ENCODE measurements around the gene RGS6.

Gene RGS6

GRCh38 chr14:72243309-72244293, 311.4 kb downstream of the RGS6 start:
- DNase-seq (ENCODE audit: low spot score): no peak

DNA sequence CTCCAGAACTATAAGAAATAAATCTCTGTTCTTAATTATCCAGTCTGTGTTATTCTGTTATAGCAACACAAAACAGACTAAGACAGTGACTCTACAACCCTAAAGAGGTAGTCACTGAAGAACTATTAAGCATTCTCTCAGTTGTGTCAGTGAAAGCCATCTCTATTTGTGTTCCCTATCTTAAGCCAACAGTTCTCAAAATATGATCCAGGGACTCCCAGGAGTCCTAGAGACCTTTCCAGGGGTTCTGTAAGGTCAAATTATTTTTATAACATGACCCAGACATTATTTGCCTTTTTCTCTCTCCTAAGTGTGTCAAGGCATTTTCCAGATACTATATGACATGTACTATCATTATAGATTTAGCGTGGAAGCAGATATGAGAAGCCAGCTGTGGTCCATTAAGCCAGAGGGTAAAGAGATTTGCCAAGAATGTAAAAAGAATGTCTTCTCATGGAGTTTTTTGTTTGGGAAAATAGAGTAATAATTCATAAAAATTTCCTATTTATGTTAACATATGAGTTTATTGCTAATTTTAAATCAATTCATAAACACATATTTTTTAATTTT, 315.8 kb downstream of the RGS6 start:
- no peak for DNase-seq (ENCODE audit: low spot score)

DNA sequence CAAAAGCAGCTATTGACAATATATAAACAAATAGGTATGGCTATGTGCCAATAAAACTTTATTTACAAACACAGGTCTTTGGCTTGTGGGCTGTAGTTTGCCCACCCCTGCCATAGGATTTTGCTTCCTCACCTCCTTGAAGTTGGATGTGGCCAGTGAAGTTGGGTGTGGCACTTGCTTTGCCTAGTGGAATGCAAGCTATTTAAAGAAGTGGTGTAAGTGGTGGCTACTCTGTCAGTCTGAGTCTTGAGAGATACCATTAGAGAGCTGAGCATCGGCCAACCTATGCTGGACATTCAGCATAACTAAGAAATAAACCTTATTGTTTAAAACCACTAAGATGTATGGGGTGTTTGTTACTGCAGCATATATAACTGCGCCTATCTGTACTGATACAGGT, 321.3 kb downstream of the RGS6 start:
- no peak for DNase-seq (ENCODE audit: low spot score)

GRCh38 chr14:72254202-72254936, 322.1 kb downstream of the RGS6 start:
- DNase-seq (ENCODE audit: low spot score): no peak

DNA sequence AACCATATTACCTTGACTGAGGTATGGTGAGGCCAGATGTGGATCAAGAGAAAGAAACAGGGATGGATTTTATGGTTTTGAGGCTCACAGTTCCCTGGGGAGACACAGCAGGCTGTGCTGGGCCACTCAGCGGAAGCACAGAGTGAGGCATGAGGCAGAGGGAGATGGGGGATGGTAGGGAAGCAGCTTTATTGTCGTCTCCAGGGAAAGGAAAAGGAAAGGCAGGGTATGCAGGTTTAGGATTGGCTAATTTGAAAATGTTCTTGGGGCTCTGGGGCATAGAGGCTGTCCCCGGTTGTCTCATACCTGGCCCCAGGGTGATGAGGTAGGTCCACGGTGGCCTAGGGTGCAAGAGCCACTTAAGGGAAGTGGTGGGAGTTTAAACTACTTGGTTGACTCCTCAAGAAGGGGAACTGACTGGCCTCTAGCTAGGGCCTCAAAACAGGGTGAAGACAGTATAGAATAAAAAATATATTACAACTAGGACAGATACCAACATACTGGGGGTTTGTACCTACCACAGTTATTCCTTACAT, 322.8 kb downstream of the RGS6 start:
- no peak for DNase-seq (ENCODE audit: low spot score)

DNA sequence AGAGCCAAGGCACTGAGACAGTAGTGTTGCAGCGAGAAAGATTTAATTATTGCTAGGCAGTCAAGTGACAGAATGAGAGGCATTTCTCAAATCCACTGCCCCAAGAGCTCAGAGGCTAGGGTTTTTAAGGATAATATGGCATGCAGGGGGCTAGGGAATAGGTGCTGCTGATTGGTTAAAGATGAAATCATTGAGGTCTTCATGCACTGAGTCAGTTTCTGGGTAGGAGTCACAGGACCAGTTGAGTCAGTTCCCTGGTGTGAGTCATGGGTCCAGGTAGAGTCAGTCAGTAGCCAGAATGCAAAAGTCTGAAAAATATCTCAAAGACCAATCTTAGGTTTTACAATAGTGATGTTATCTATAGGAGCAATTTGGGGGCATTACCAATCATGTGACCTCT, 323.8 kb downstream of the RGS6 start:
- peak; percentile 65 for DNase-seq (ENCODE audit: low spot score)

DNA sequence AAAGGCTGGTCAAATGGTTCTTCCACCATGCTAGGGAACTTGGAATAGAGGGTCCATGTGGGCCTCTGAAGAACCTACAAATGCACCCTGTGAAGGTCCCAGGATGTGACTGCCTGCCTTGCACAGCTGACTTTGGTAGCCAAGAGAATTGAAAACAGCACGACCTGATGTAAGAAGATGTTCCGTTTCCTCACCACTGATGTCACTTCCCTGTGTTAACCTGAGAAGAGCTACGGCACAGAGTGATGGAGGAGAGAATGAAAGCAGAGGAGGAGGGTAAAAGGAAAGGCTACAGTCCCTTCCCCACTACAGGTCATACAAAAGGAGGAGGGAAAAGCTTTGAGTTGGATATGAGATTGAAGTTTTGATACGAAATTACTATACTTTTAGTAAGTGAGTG, 328.8 kb downstream of the RGS6 start:
- DNase-seq (ENCODE audit: low spot score): no peak

DNA sequence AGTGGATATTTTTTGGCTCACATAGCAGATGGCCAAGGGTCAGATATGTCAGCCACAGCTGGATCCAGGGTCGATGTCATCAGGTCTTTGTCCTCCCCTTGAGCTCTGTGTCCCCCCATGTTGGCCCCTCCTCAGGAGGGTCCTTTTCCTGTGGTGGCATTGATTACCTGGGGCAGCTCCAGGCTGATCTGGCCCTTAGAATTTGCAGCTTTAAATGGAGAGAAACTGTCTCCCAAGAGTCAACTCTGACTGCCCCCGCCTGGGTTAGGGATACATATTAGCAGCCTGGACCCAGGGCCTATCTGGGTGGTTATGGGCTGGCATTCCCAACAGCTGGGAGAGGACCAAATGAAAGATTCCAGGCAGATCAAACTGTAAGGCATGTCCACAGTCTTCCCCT, 330.5 kb downstream of the RGS6 start:
- DNase-seq (ENCODE audit: low spot score): no peak

- no peak for DNase-seq (ENCODE audit: low spot score)
Measured at GRCh38 chr14:72264716-72265115, 332.5 kb downstream of the RGS6 start.

GRCh38 chr14:72270147-72270727, 338.0 kb downstream of the RGS6 start:
- DNase-seq (ENCODE audit: low spot score): no peak

DNA sequence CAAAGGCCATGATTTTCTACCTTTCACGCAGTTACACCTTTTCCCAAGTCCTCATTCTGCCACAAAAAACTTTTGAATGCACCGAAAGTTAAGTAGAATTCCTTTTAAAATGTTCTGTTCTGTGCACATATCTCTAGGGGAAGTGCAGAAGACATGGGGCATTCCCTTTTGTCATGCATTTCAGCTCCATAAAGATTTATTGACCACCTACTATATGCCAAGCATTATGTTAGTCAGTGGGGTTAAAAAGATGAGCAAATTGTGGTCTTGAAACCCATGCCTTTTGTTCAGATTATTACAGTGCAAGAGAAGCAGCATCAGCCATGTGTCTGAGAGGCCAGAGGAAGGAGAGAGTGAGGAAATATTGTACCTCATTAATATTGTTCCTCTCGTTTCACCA, 338.5 kb downstream of the RGS6 start:
- no peak for DNase-seq (ENCODE audit: low spot score)

DNA sequence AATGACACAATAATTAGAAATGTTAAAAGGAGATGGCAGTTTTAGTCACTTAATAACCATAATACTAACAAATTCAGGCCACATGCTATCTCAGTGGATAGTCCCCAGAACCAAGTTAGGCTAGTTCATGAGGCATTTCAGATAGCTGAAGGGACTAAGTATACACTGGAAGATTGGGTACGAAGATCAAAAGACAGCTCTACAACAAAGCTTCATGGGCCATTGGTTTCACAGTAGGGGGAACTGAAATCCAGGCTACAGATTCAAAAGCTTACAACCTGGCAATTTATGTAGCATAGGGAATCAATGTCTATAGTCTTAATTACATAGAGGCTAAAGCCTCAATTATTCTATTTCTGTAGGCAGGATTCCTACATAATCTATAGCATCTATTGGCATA, 343.0 kb downstream of the RGS6 start:
- no peak for DNase-seq (ENCODE audit: low spot score)

- DNase-seq (ENCODE audit: low spot score): no peak
Measured at GRCh38 chr14:72278316-72278715, 346.1 kb downstream of the RGS6 start.

- DNase-seq (ENCODE audit: low spot score): no peak
Measured at GRCh38 chr14:72284176-72284575, 351.9 kb downstream of the RGS6 start.

- DNase-seq (ENCODE audit: low spot score): no peak
Measured at GRCh38 chr14:72290241-72290640, 358.0 kb downstream of the RGS6 start.

DNA sequence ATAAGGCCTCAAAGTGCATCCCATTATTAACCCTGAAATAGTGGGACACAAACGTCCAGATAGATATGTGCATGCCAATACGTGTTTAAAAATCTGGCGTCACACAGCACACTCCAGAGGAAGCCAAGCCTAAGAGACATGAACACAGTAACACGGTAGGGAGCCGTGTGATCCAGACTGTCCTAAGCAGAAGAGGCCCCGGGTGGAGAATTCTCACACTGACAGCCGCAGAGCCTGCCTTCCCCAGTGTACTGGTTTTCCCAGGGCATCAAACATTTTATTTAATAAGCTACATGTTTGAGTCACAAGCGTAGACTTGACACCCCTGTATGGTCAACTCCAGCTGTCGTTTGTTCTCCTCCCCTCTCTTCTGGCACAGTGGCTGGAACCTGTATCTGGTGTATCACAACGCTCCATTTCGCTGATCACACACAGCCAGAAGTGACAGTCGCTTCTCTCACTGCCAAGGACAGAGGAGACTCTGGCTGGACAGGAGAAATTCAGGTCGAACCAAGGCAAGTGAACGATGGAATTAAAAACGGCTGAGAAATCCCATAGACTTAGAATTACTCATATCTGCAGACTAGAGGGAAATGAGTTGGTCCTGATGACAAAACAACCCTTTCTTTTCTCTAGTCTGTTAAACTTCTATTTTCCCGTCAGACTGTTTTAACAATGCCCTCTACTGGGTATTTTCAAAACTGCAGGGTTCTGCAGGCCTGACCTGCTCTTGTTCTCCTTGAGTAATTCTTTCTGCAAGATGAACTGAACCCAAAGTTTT, 359.9 kb downstream of the RGS6 start:
- DNase-seq (ENCODE audit: low spot score): peak; percentile 65

DNA sequence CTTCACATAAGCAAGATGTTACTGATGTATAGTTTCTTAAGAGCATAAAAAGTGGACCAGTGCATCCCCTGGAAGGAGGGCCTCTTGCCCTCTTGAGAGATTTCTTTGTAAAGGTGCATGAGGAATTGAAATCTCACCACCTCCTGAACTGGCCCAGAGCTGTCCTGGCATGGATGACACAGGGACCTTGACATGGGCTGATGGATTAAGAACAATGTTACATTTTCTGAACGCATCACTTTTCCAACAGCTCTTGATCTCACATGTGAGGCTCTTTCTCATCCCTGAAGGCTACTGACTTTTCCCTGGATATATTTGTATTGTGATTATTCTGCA, 360.4 kb downstream of the RGS6 start:
- DNase-seq (ENCODE audit: low spot score): no peak

GRCh38 chr14:72301352-72301751, 369.1 kb downstream of the RGS6 start:
- DNase-seq (ENCODE audit: low spot score): no peak

- DNase-seq (ENCODE audit: low spot score): no peak
Measured at GRCh38 chr14:72303930-72304329, 371.7 kb downstream of the RGS6 start.

- no peak for DNase-seq (ENCODE audit: low spot score)
Measured at GRCh38 chr14:72305561-72305960, 373.3 kb downstream of the RGS6 start.

DNA sequence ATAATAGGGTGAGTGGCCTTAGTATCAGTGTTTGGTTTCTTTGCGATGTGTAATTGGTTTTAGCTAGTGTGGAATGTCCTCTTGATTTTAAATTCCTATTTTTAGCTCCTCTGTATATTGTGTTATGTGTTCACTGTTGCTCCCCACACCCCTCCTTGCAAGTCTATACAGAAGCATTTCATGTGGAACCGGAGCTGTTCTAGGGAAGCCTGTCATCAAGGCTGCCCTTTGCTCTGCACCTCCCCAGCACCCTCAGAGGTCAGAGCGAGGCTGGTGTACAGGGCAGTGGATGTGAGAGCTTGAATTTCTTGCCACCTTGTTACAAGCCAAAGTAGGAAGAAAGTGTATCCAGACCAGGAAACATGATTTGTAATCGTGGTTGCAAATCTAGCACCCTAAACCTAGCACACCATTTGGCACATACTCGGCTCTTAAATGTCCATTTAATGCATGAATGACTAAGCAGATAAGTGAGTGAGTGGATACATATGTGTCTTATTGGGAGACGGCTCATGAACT, 376.8 kb downstream of the RGS6 start:
- no peak for DNase-seq (ENCODE audit: low spot score)

Measured in RKO (cell line).